ENCODE measurements around the gene ZNF354C. TPM values are rescaled to one million over a fixed set of nuclear protein-coding genes. Genes with fewer than 3 reads are reported as not detected.

The ZNF354C gene
- 1 to 10 TPM; 3.6 to 4.1 TPM for total RNA-seq
- 11.8 to 36.9 reads per million in 2 donors for total RNA-seq

DNA sequence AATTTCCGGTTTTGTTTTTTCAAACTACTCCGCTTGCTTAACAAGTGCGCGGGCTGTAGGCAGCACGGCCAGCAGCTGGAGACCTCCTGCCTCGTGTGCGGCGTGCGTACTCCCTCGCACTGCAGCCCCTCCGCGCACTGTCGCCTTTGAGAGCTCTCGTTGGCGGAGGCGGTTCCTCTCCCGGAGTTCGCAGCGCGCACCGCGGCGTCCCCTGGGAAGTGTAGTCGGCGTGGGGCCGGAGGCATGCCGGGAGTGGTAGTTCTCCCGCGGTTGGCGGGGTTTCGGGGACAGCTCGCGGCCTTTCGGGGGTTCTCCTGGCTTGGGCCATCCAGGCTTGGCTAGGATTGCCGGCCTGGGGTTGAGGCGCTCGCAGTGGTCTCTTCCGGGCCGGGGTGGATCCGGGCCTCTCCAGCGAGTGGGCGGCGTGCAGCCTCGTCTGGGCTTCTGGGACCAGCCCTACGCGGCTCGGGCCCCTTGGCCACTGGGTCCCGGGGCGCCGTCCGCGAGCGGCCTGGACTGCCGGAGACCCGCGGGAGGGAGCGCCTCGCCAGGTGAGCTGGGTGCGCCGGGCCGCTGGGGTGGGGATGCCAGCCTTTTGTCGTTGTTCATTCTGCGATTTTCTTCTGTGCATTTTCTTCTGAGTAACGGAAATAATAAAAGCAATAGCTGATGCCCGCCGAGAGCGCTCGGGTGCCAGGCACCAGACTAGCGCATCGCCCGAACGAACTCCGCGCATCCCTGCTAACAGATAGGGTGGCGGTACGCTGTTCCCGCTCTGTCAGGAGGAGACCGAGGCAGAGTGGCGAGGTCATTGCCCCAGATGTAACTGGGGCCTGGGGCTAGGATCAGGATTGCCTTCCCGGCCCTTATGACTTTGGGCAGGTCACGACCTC, at the start of gene ZNF354C:
ZNF354C (plus strand) TSS at position 258 of the 893 bp plus-strand sequence. CDS start 1,696 bp downstream, outside the sequence.
- ATAC-seq = peak; percentile 99

DNA sequence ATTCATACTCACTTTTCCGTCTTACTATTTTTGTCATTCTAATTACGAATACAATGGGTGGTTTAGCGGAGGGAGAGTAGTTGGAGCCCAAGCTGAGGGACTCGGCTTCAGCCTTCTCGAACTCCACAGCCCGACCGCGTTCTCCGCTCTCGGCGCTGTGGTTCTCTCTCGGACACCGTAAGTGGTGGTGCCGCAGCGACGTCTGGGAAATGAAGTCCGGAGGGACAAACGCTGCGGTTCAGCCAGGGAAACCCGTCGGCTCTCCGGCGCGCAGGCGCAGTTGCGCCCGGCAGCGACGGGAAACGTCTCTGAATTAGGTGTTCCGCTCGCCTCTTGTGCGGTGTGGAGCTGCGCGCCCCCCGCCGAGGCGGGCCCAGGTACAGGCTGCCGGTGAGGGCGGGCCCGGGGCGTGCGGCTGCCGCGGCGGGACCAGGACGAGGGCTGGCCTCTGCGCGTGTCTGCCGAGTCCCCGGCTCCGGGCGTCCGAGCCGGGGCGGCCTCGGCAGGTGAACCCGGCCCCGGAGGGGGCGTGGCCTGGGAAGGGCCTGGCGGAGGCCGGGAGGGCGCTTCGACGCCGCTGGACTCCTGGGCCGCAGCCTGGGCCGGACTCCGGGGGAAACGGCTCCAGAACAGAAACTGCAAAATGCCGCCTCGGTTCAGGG, 36.5 kb upstream of the ZNF354C start, which contains the start of gene ZNF879:
ZNF879 (plus strand) TSS at position 277 of the 662 bp plus-strand sequence. CDS start 1,201 bp downstream, outside the sequence.
- DNase-seq = peak; percentile 83 to 91 (median 87)
- peaks cover 5% of the 10 kb centered on the region for H3K4me1 Mint-ChIP-seq
- H3K36me3 Mint-ChIP-seq (ENCODE audit: low read depth) = peaks cover 3% of the 10 kb centered on the region
- peak; percentile 94 for ATAC-seq
- peak within 1 kb of the TSS; percentile 71 for H3K27ac Mint-ChIP-seq
- peak within 1 kb of the TSS; percentile 89 for H3K4me3 Mint-ChIP-seq
- peaks cover 4% of the 10 kb centered on the region for H3K27me3 Mint-ChIP-seq
- peaks cover 6% of the 10 kb centered on the region for H3K9me3 ChIP-seq (ENCODE audit: control insufficient read depth, low read length, poor library complexity, severe bottlenecking)

More for the DNA sequence above, at the start of gene ZNF354C:
- DNase-seq = peak; percentile 70 to 80 (median 72)
- peaks cover 11% of the 10 kb centered on the region for H3K27me3 Mint-ChIP-seq
- peak within 1 kb of the TSS; percentile 94 for H3K4me3 Mint-ChIP-seq
- peaks cover 3% of the 10 kb centered on the region for H3K9me3 ChIP-seq (ENCODE audit: control insufficient read depth, low read length, poor library complexity, severe bottlenecking)
- H3K4me1 Mint-ChIP-seq = peaks cover 8% of the 10 kb centered on the region
- peak within 1 kb of the TSS; percentile 72 for H3K27ac Mint-ChIP-seq
- peaks cover 4% of the 10 kb centered on the region for H3K36me3 Mint-ChIP-seq (ENCODE audit: low read depth)

DNA sequence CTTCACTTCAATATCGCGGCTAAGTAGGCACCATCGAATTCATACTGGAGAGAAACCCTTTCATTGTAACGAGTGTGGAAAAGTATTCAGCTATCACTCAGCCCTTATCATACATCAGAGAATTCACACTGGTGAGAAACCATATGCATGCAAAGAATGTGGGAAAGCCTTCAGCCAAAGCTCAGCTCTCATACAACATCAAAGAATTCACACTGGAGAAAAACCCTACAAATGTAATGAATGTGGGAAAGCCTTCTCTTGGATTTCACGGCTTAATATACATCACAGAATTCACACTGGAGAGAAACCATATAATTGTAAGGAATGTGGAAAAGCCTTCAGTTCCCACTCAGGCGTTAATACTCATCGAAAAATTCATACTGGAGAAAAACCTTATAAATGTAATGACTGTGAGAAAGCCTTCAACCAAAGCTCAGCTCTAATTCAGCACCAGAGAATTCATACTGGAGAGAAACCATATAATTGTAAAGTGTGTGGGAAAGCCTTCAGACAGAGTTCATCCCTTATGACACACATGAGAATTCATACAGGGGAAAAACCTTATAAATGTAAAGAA, 27.1 kb upstream of the ZNF354C start:
- Mint-ChIP-seq H3K27ac (no peak overlapping the region), H3K4me3 (no peak overlapping the region), H3K4me1 (no peaks in the 10 kb centered on the region), H3K27me3 (no peaks in the 10 kb centered on the region), H3K36me3 (ENCODE audit: low read depth) (peaks cover 13% of the 10 kb centered on the region)
- ATAC-seq (no peak), DNase-seq (no peak)
- peaks cover 64% of the 10 kb centered on the region for H3K9me3 ChIP-seq (ENCODE audit: control insufficient read depth, low read length, poor library complexity, severe bottlenecking)

DNA sequence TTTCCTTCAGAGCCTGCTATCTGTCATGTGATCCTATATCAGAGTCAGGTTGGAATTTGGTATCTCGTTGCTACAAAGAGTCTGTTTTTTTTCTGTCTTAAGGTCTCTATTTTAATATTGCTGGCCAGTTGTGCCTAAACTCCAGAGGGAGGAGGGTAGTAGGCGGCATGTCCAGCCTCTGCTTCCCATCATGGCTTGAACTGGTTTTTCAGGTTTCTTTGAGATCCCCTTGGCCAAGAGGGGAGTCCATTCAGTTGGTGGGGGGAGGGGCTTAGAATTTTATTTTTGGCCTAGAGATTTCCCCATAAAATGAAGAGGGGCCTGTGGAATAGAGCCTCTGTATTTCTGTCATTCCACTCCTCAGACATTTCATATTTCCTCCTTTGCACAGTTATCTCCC, 15.4 kb upstream of the ZNF354C start:
- peaks cover 4% of the 10 kb centered on the region for H3K9me3 ChIP-seq (ENCODE audit: control insufficient read depth, low read length, poor library complexity, severe bottlenecking)
- ATAC-seq = no peak
- DNase-seq = no peak
- no peaks in the 10 kb centered on the region for H3K4me1 Mint-ChIP-seq
- H3K27me3 Mint-ChIP-seq = no peaks in the 10 kb centered on the region
- H3K36me3 Mint-ChIP-seq (ENCODE audit: low read depth) = no peaks in the 10 kb centered on the region
- H3K27ac Mint-ChIP-seq = no peak overlapping the region
- H3K4me3 Mint-ChIP-seq = no peak overlapping the region

DNA sequence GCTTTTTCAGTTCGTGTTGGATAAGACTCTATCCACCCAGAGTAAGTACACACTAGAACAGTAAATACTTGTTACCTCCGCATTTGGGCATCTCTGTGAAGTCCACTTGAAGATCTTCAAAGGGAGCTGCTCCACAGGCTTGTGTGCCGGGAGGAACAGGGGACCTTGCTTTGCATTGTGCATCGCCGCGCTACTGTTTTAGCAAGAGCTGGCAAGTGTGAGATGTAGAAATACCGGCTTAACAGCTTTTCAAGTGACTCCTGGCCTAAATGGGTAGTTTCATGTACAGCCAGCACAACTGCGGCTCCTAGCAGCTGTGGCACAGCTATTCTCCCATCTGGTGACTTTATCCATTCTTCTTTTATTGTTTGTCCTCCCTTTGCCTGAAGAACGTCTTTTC, 8.4 kb upstream of the ZNF354C start:
- peaks cover 2% of the 10 kb centered on the region for H3K36me3 Mint-ChIP-seq (ENCODE audit: low read depth)
- no peak for DNase-seq
- H3K27me3 Mint-ChIP-seq = peaks cover 17% of the 10 kb centered on the region
- ATAC-seq = no peak
- H3K4me3 Mint-ChIP-seq = no peak overlapping the region
- no peaks in the 10 kb centered on the region for H3K4me1 Mint-ChIP-seq
- H3K27ac Mint-ChIP-seq = no peak overlapping the region
- no peaks in the 10 kb centered on the region for H3K9me3 ChIP-seq (ENCODE audit: control insufficient read depth, low read length, poor library complexity, severe bottlenecking)

DNA sequence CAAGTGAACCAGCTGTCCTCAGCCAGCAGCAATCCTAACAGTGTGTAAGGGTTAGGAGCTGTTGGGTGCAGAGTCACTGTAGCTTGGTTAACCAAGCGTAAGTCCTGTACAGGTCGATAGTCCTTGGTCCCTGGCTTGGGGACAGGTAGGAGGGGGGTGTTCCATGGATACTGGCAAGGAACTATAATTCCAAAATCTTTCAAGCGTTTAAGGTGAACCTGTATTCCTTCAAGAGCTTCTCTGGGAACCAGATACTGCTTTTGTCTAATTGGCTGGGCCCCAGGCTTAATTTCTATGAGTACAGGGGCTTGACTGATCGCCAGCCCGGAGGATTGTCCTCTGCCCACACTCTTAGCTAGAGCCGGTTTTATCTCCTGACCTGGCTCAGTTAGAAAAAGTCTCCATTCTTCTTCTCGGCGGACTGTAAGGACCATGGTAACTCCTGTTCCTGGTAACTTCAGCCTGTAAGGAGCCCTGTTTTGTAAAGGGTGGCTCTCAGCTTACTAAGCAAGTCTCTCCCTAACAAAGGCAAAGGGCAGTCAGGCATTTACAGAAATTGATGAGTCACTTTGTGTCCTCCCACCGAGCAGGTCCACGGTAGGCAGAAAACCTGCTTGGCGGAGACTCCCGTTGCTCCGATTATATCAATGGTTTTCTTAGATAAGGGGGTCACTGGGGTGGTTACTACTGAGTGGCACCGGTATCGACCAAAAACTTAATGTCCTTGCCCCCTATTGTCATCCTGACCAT, 6.0 kb upstream of the ZNF354C start:
- H3K27me3 Mint-ChIP-seq = peaks cover 19% of the 10 kb centered on the region
- no peaks in the 10 kb centered on the region for H3K4me1 Mint-ChIP-seq
- no peak overlapping the region for H3K4me3 Mint-ChIP-seq
- no peak for DNase-seq
- H3K36me3 Mint-ChIP-seq (ENCODE audit: low read depth) = peaks cover 2% of the 10 kb centered on the region
- no peak overlapping the region for H3K27ac Mint-ChIP-seq
- H3K9me3 ChIP-seq (ENCODE audit: control insufficient read depth, low read length, poor library complexity, severe bottlenecking) = no peaks in the 10 kb centered on the region
- ATAC-seq = no peak

DNA sequence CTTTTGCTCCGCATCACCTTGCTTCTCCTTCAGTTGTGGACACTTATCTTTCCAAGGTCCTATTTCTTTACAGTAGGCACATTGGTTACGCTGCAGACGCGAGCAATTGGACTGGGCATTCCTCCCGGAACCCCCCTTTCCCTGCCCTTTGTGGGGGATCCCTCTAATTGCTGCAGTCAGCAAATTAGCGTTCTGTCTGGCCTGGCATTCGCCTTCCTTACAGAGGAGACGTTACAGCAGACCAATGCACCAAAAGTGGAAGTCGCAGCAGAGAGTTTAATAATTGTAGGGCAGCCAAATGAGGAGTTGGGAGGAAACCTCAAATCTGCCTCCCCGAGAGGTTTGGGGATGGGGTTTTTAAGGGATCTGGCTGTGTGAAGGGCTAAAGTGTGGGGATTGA, 5.3 kb upstream of the ZNF354C start:
- H3K27ac Mint-ChIP-seq = no peak overlapping the region
- ATAC-seq (no peak), DNase-seq (no peak)
- H3K4me1 Mint-ChIP-seq = no peaks in the 10 kb centered on the region
- peaks cover 2% of the 10 kb centered on the region for H3K36me3 Mint-ChIP-seq (ENCODE audit: low read depth)
- H3K4me3 Mint-ChIP-seq = no peak overlapping the region
- H3K27me3 Mint-ChIP-seq = peaks cover 19% of the 10 kb centered on the region
- H3K9me3 ChIP-seq (ENCODE audit: control insufficient read depth, low read length, poor library complexity, severe bottlenecking) = no peaks in the 10 kb centered on the region

DNA sequence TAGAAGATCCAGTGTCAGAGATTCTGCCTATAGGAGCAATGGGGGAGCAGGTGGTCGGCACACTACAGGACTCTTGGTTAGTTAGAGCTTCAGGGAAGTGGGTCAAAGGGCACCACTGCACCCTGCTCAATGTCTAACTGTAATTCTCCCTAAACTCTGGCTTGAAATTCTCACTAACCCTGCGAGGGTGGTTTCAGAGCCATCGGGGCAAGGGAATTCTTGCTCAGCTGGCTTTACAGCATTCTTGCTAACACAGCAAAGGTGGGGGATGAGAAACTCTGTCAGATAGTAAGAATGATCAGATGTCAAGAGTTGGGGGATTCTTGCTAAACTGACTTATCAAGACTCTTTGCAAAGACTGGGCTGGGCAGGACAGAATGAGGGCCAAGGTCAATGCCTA, 4.7 kb upstream of the ZNF354C start:
- peaks cover 2% of the 10 kb centered on the region for H3K4me1 Mint-ChIP-seq
- no peak overlapping the region for H3K27ac Mint-ChIP-seq
- H3K27me3 Mint-ChIP-seq = peaks cover 19% of the 10 kb centered on the region
- H3K36me3 Mint-ChIP-seq (ENCODE audit: low read depth) = peaks cover 2% of the 10 kb centered on the region
- DNase-seq (no peak), ATAC-seq (no peak)
- no peaks in the 10 kb centered on the region for H3K9me3 ChIP-seq (ENCODE audit: control insufficient read depth, low read length, poor library complexity, severe bottlenecking)
- H3K4me3 Mint-ChIP-seq = no peak overlapping the region

DNA sequence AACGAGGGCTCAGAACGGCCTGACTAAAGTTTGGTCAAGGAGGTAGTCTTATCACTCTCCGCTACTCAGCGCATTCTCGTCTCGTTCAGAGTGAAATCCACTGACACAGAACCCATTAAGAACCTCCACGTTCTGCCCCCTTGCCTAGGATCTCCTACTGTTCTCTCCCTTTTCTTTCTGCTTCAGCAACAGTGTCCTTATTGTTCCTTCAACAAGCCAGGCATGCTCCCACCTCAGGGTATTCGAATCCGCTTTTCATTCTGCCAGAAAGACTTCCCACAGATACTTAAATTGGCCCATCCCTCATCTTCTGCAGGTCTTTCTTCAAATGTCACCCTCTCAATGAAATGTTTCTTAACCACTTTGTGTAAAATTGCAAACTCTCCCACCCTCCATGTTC, 4.3 kb upstream of the ZNF354C start:
- Mint-ChIP-seq H3K36me3 (ENCODE audit: low read depth) (peaks cover 2% of the 10 kb centered on the region), H3K4me3 (no peak overlapping the region), H3K4me1 (peaks cover 2% of the 10 kb centered on the region), H3K27ac (no peak overlapping the region), H3K27me3 (peaks cover 19% of the 10 kb centered on the region)
- ATAC-seq (no peak), DNase-seq (no peak)
- H3K9me3 ChIP-seq (ENCODE audit: control insufficient read depth, low read length, poor library complexity, severe bottlenecking) = no peaks in the 10 kb centered on the region

DNA sequence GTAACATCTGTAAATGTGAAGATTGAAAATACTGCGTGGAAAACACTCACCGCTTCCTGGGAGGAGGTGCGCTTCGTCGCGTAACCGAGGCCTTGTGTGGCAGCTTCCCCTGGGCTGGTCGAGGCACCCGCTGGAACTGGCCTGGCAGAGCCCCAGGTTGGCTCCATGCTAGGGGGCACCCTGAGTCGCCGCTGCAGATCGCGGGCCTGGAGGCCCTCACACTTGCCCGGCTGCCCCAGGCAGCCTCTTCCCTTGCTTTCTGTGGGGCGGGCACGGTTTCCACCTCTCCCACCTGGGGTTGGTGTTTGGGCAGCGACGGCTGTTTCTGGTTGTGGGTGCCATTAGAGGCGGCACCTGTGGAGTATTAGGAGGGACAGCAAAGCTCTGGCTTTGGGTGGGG, 852 bp downstream of the ZNF354C start:
- H3K9me3 ChIP-seq (ENCODE audit: control insufficient read depth, low read length, poor library complexity, severe bottlenecking) = peaks cover 3% of the 10 kb centered on the region
- Mint-ChIP-seq H3K4me3 (peak overlapping the region; percentile 94), H3K27me3 (peaks cover 8% of the 10 kb centered on the region), H3K4me1 (peaks cover 8% of the 10 kb centered on the region), H3K27ac (peak overlapping the region; percentile 72), H3K36me3 (ENCODE audit: low read depth) (peaks cover 5% of the 10 kb centered on the region)
- ATAC-seq (no peak), DNase-seq (no peak)

DNA sequence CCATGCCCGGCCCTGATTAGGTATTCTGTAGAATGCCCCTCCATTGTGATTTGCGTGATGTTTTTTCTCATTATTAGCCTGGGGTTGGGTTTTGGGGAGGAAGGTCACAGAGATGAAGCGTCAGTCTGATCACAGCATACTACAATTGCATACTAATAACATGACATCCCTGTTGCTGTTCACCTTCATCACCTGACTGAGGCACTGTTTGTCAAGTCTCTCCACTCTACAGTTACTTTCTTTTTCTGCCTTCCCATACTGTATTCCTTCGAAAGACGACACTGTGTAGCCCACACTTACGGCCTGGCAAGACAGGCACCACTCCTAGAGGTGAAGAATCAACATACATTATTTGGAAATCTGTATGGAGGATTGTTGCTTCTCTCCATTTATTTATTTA, 5.5 kb downstream of the ZNF354C start:
- no peak for DNase-seq
- Mint-ChIP-seq H3K27me3 (no peaks in the 10 kb centered on the region), H3K4me1 (peaks cover 5% of the 10 kb centered on the region)

DNA sequence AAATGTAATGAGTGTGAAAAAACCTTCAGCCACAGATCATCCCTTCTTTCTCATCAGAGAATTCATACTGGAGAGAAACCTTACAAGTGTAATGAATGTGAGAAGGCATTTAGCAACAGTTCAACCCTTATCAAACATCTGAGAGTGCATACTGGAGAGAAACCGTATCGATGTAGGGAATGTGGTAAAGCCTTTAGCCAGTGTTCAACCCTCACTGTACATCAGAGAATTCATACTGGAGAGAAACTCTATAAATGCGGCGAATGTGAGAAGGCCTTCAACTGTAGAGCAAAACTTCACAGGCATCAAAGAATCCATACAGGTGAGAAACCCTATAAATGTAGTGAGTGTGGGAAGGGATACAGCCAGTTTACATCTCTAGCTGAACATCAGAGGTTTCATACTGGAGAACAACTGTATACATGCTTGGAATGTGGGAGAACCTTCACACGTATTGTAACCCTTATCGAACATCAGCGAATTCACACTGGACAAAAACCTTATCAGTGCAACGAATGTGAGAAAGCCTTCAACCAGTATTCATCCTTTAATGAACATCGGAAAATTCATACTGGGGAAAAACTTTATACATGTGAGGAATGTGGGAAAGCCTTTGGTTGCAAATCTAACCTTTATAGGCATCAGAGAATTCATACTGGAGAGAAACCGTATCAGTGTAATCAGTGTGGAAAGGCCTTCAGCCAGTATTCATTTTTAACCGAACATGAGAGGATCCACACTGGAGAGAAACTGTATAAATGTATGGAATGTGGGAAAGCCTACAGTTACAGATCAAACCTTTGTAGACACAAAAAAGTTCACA, 19.2 kb downstream of the ZNF354C start:
- Mint-ChIP-seq H3K36me3 (ENCODE audit: low read depth) (peaks cover 4% of the 10 kb centered on the region), H3K4me1 (no peaks in the 10 kb centered on the region), H3K27ac (no peak overlapping the region), H3K27me3 (no peaks in the 10 kb centered on the region), H3K4me3 (no peak overlapping the region)
- DNase-seq (no peak), ATAC-seq (no peak)
- H3K9me3 ChIP-seq (ENCODE audit: control insufficient read depth, low read length, poor library complexity, severe bottlenecking) = peaks cover 42% of the 10 kb centered on the region

More for the DNA sequence above, 5.5 kb downstream of the ZNF354C start:
- Mint-ChIP-seq H3K4me3 (no peak overlapping the region), H3K36me3 (ENCODE audit: low read depth) (peaks cover 11% of the 10 kb centered on the region), H3K27ac (no peak overlapping the region)
- H3K9me3 ChIP-seq (ENCODE audit: control insufficient read depth, low read length, poor library complexity, severe bottlenecking) = peaks cover 13% of the 10 kb centered on the region
- no peak for ATAC-seq
